NK-92 (cell line): Measurements from ENCODE around the gene RAB3B.
"Not testable (repeated sequence)": the region's sequence is repeated elsewhere in the genome, so short reads cannot be mapped to it uniquely, and the experiment has no call there.

Experiments used
- DNase-seq: peaks from one replicate; lab custom pipeline; 2025; ENCODE audit not compliant: unreplicated experiment; lab: John Stamatoyannopoulos, UW

Gene RAB3B

GRCh38 chr1:51990478-51990965 is at the start of gene RAB3B:
TSS of gene RAB3B (minus strand) at chr1:51990700. CDS start at chr1:51977117, 13,583 bp downstream.
- DNase-seq = no peak

- no peak for DNase-seq
Observed at GRCh38 chr1:52037909-52038308, 47.4 kb upstream of the RAB3B start.

GRCh38 chr1:52037402-52037814 is 46.9 kb upstream of the RAB3B start:
- no peak for DNase-seq

- DNase-seq = no peak
Observed at GRCh38 chr1:52034050-52034384, 43.5 kb upstream of the RAB3B start.

GRCh38 chr1:52033190-52034049 is 42.9 kb upstream of the RAB3B start, which contains the start of gene KTI12:
TSS of gene KTI12 (minus strand) at chr1:52033810. CDS start at chr1:52033761, 49 bp downstream.
- peak; percentile 31 for DNase-seq

GRCh38 chr1:52032785-52033131 is 42.3 kb upstream of the RAB3B start:
- no peak for DNase-seq

- DNase-seq = no peak
Observed at GRCh38 chr1:52032124-52032784, 41.8 kb upstream of the RAB3B start.

GRCh38 chr1:52028839-52029238 is 38.3 kb upstream of the RAB3B start:
- not testable (repeated sequence) for DNase-seq

- DNase-seq = no peak
Observed at GRCh38 chr1:52028328-52028727, 37.8 kb upstream of the RAB3B start.

GRCh38 chr1:52026278-52026677 is 35.8 kb upstream of the RAB3B start:
- no peak for DNase-seq

GRCh38 chr1:52022133-52022532 is 31.6 kb upstream of the RAB3B start:
- no peak for DNase-seq

- no peak for DNase-seq
Observed at GRCh38 chr1:52008071-52008809, 17.7 kb upstream of the RAB3B start.

GRCh38 chr1:52007215-52008002 is 16.9 kb upstream of the RAB3B start:
- no peak for DNase-seq

GRCh38 chr1:52006081-52006553 is 15.6 kb upstream of the RAB3B start:
- not testable (repeated sequence) for DNase-seq

- DNase-seq = not testable (repeated sequence)
Observed at GRCh38 chr1:52005548-52005947, 15.0 kb upstream of the RAB3B start.

- DNase-seq = no peak
Observed at GRCh38 chr1:52003877-52004276, 13.4 kb upstream of the RAB3B start.

- no peak for DNase-seq
Observed at GRCh38 chr1:52002038-52002917, 11.8 kb upstream of the RAB3B start.

- no peak for DNase-seq
Observed at GRCh38 chr1:51998701-51999100, 8.2 kb upstream of the RAB3B start.

- DNase-seq = no peak
Observed at GRCh38 chr1:51997974-51998382, 7.5 kb upstream of the RAB3B start.
